ENCODE data around the gene RPLP1.
A peak's percentile ranks its signal among the peaks of the same experiment; 100 is the strongest.

RPLP1 gene

DNA sequence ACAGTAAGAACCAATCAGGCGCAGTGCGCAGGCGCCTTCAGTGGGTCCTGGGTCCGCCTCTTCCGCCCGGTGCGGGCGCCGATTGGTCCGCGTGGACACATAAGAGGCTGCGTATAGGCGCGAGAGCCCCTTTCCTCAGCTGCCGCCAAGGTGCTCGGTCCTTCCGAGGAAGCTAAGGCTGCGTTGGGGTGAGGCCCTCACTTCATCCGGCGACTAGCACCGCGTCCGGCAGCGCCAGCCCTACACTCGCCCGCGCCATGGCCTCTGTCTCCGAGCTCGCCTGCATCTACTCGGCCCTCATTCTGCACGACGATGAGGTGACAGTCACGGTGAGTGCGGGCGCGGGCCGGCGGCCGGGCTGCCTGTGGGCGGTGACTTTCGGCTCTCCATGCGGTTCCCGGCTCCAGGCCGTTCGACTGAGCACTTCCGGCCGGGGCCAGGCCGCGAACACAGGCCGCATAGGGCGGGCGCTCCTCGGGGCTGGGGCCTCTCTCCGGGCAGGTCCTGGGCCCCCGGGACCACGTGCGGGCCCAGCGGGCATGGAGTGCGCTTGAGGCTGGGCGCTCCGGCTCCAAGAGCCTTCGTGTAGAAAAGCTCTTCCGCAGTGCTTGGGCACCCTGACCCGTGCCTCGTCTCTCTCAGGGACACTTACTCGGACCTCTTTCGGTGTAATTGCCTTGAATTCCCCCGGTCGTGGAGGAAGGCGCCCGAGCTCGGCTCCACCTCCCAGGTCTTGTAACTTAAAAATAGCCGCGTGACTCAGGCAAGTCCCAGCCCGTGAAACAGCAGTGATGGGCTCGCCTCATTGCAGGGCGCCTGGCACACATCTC lies at the start of gene RPLP1:
Gene RPLP1, plus strand, starts transcription at position 127 of the 830 bp plus-strand sequence. Its CDS starts 131 bp downstream, at position 258.
- peak; percentile 95 for DNase-seq (ENCODE audit: low read depth)

DNA sequence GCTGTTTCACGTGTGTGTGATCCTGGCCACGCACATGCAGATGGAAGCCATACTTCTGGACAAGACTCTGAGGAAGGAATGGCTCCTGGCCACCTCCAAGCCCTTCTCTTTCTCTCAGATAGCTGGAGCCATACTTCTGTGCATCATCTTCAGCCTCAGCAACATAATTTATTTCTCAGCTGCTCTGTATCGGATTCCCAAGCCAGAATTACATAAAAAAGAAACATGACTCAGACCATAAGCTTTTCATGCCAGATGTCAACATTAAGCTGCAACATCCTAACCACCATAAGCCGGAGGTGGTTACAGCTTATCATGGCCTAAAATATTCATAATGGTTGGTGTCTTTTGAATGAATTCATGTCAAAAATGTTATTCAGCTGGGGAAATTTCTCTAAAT lies 49.0 kb upstream of the RPLP1 start:
- no peak for DNase-seq (ENCODE audit: low read depth)

DNA sequence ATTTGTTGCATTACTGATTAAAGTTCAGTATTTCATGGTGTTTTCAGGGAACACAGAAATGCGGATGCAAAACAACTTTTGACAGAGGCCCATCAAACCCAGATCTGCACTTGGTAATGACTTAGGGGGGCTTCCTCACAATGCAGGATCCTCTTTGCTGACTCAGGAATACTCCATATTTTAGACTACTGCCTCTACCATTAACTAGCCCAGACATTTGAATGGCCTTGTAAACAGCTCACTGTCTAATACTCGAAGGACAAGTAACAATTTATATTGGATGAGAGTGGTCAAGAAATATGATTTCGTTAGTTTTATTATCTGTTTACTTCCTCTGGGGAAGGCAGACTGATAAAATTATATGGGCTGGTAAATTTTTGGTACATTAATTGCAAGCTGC lies 47.5 kb upstream of the RPLP1 start:
- DNase-seq (ENCODE audit: low read depth), result no peak

DNA sequence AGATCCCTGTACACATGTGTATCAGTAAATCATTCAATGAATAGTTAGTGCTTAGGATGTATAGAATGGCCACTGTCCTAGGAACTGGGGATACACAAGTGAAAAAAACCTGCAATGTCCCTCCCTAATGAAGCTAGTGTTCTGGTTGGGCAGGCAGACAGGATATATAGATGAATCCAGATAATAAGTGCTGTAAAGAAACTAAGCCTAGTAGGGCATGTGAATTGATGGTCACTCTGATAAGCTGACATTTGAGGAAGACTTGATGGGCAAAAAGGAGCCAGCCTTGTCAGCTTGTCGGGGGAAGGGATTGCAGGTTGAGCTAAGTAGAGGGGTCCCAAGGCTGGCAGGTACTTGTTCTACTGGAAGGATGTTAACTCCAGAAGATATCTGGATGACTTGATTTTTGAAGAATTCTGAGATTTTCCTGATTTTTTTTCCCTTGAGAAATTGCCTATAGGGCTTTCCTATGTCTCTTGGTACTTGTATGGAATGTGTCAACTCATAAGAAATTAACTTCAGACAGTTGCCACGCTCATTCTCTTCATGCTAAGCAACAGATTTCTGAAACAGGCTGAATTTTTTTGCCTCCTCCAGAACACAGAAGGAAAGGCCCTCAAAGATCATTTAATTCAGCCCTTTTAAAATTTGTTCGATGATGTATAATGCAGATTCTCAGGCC lies 44.8 kb upstream of the RPLP1 start:
- DNase-seq (ENCODE audit: low read depth), result no peak

DNA sequence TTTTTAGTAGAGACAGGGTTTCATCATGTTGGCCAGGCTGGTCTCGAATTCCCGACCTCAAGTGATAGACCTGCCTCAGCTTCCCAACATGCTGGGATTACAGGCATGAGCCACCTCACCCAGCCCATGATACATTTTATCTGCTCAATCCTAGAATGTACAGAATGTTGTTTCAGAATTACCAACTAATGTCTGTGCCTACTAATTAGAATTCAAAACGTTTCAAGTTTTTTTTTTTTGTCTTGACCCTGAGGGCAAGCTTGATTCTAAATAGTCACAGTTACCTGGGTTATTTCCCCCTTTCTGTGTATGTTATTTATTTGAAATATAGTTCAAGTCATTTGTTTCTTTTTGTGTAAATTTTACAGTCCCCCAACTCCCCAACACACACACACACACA lies 43.8 kb upstream of the RPLP1 start:
- no peak for DNase-seq (ENCODE audit: low read depth)

DNA sequence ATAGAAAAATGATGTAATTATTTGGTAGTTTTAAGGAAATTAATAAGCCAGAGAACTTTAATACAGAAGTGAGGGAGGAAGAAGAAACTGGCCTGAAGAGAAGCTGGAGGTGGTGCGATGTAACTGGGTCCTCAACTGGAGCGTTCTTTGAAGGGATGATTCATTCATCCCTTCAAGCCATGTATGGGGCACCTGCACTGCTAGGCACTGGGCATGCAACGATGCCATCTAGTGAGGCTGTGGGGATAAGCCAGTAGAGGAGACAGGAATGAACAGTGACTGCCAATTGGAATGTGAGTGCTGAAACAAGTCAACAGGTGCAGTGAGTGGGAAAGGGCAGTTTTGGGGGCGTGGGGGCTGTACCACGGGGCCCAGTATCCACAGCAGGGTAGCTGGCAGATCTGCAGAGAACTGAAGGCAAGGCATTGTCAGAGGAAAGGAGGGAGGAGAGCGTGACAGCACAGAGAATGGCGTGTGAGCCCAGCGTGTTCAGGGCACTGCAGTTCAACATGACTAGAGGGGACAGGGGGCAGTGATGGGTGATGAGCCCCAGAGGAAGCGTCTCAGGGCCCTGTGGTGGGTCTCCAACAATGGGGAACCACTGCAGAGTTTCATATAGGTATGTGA lies 42.3 kb upstream of the RPLP1 start:
- no peak for DNase-seq (ENCODE audit: low read depth)

DNA sequence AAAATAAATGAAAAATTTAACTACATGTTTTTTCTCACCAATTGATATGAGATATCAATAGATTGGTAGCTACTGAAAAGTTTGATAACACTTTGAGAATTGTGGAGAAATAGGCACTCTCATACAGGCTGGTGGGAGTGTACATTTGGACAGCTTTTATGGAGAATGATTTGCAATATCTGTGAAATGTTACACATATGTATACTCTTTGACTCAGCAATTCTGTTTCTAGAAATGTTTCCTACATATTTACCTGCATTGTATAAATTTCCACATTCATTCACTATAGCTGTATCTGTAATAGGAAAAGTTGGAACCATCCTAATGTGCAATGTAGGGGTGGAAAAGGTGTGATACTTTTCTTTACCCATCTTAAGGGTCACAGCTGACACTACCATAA lies 40.3 kb upstream of the RPLP1 start:
- DNase-seq (ENCODE audit: low read depth), result no peak

DNA sequence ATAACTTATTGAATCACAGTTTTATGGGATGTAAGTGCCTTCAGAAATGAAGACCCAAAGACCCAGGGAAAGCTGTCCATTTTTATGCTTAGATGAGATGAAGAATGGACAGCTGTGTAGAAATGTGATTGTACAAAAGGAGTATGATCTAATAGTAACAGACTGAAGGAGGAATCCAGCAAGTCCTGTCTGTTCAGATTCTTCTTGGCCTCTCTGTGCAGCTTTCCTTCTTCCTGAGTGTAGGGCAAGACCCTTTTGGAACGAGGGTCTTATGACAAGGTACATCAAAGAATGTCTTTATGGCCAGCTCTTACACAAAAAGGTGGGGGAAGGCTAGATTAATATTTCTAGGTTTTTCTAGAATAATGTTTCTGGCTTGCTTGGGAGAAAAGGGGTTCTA lies 39.9 kb upstream of the RPLP1 start:
- DNase-seq (ENCODE audit: low read depth), result no peak

DNA sequence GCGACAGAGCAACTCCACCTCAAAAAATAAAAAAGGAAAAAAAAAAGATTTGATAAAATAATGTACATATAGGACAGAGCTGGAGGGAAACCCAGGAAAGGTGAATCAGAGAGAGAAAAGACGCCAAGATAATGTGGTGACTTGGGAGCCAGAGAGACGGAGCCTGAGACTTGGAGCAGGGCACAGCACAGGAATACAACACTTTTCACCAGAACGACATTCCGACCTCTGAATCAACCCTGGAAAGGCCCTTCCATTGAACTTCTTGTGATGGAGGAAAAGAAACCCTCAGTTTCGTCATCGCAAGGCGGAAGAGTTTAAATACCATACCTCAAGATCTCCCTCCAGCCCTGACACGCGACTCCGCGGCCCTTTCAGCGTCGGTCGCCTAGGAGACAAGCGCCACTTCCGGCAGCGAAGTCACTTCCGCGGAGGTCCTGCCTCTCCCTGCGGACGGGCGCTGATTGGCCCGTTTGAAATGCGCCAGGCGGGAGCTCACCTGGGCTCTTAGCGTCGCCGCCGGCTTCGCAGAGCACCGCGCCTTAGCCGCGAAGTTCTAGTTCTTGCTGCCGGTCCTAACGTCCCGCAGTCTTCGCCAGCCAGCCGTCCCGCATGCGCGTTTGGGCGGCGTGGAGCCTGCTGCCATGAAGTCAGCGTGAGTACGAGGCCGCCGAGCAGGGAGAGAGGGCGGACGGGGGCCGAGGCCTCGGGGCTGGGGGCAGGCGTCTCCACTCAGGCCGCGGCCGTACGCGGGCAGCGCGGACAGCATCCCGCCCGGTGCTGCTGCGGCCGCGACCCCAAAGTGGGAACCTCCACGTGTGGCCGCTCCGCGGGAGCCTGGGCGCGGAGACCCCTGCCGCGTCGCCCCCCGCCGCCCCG lies 38.6 kb upstream of the RPLP1 start, which contains the start of gene KIF23:
Gene KIF23, plus strand, starts transcription at position 528 of the 879 bp plus-strand sequence. Its CDS starts 117 bp downstream, at position 645.
- DNase-seq (ENCODE audit: low read depth), result peak; percentile 89

DNA sequence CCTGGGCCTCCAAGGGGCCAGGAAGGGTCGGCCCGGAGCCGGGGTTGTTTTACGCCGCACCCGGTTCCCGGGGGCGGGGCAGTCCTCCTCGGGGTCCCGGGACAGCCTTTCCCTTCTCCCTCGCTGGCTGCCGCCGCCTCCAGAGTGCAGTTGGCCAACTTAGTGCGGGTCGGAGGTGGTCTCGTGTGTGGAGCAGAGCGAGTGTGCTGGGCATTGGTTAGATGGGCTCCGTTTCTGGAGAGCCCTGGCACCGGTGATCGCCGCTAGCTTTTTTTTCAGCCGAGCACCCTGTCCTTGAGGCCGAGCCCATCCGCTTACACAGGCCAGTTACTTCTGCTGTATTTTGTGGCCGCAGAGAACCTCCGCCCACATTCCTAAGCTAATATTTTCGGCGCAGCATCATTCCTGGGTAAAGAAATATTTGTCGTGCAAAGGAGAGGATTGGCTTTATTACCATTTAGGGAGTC lies 37.9 kb upstream of the RPLP1 start:
- DNase-seq (ENCODE audit: low read depth), result no peak

DNA sequence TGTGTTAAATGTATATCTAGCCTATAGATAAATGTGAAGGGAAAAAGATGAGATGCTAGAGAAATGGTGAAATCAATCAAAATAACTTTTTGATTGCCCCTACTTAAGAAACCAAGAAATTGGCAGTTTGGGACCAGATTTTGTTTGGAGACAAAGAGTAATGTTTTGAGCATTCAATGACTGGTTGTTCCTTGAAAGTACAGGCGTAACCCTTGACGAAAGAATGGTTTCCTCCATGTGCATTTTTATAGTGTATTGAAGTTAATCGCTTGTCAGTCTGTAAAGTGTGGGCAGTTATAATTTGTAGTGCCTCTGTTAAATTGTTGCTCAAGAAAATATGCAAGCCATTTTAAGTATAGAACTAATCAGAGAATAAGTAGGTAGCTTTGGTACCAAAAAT lies 37.2 kb upstream of the RPLP1 start:
- no peak for DNase-seq (ENCODE audit: low read depth)

DNA sequence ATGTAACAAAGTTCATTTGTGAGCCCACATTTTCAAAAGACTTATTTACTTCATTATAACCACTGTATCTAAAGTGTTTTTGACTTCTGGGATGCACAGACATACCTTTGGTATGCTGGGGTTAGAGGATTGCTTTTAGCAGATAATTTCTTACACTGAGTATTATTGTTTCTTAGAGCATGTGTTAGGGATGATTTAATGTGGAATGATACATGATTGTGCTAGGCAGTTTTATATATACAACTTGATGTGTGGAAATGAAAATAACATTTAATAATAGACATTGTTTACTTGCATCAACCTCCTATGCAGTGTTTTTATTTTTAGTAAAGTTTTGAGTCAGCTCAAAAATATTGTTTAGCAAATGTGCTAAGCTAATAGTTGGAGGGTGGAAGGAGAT lies 35.0 kb upstream of the RPLP1 start:
- DNase-seq (ENCODE audit: low read depth), result no peak

DNA sequence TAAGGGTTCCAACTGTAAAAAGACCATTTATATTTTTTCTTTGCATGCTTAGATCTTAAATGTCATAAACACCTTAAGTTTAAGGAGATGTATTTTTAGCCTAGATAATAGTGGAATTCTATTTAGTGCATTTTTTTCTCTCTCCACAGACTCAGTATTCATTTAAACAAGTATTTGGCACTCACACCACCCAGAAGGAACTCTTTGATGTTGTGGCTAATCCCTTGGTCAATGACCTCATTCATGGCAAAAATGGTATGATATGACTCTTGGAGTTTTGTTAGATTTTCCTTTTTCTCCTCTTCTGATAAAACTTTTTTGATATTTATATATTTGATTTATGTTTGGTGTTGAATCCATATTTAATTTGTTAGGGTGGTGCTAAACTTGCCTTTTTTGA lies 31.1 kb upstream of the RPLP1 start:
- DNase-seq (ENCODE audit: low read depth), result no peak

DNA sequence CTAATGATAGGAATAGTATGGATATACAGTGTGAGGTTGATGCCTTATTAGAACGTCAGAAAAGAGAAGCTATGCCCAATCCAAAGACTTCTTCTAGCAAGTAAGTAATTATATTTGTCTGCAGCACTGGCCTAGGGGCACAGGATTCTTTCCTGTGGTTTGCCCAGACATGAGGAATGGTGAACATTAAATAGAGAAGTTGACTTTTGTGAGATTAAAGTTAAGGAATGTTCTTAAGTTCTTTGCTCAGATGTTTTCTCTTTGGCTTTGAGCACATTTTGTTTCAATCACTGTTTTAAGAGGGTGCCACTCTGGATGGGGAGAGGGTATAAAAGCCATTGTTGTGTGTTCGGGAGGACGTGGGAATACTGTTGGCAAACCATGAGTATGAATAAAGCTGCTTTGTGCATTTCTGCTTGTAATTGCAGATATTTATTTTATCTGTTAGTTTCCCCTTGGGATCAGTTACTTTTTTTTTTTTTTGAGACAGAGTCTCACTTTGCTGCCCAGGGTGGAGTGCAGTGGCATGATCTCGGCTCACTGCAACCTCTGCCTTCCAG lies 30.2 kb upstream of the RPLP1 start:
- DNase-seq (ENCODE audit: low read depth), result no peak

DNA sequence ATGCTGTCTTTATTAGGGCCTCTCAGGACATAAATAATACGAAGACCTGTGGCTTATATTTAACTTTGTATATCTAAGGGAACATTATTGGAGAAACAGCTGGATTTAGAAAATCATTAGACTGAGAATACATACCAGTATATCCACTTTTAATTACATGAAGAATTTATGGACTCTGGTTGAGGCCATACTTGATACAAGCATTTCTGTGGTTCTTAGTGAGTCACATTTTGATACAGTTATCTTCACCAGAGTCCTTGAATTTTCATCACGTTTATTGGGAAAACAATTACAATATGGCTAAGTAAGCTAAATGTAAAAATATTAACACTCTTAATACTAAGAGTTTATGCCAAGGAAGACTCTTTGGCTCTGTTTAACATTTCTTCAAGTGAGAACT lies 28.6 kb upstream of the RPLP1 start:
- DNase-seq (ENCODE audit: low read depth), result no peak

DNA sequence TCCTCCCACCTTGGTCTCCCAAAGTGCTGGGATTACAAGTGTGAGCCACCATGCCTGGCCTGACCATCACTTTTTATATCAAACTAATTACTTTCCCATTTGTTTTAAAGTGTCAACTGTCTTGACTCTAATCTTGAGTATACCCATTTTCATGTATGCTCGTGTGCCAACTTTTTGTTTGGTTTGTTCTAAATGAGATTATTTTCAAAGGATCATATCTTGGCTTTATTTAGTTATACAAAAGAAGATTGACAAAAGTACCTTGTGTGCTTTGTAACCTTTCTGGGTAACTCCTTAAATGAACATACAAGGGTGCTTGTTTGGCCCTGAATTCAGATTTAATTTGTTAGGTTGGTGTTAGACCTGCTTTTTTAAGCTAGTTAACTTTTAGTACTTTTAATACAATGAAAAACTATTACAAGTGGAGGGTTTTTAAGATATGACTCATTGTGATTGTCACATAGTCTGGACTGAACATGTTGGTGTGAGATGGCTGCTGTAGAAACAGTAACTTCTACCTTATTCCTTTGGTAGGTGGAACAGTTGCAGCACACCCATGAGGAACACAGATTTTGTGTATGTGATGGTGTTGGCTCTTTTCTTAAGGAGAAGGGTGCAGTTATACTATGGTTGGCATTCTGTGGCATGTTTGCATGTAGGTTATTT lies 27.7 kb upstream of the RPLP1 start:
- DNase-seq (ENCODE audit: low read depth), result no peak

DNA sequence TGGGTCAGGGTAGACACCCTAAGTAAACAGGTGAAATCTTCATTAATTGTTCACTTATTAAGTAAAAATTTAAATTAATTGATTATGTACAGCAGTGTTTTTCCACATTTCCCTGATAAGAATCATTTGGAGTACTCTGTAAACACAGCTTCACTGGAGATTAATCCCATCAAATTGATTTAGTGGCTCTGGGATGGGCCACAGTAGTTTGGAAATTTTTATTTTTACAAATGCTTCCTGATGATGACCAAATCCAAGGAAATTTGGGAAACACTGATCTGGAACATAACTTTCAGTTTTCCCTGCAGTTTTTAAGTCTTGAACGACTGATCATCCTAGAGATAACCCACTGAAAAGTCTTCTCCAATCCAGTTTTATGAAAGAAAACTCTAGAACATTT lies 18.8 kb upstream of the RPLP1 start:
- DNase-seq (ENCODE audit: low read depth), result no peak

DNA sequence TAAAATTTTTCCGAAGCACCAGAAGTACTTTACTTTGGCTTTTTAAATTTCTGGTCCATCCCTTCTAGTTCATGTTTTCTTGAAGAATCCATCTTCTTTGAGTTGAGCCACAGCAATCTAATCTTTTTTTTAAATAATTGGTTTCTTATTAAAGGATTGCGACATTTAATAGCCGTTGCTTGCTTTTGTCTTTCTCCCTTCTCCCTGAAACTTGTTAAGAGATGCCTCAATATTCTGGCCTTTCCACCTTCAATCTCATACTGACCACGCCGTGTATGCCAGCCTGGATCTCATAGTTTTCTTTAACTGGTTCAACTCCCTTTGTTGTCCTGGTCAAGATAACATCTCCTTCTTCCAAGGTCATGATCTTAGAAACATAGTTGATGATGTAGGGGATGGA lies 18.4 kb upstream of the RPLP1 start:
- no peak for DNase-seq (ENCODE audit: low read depth)

DNA sequence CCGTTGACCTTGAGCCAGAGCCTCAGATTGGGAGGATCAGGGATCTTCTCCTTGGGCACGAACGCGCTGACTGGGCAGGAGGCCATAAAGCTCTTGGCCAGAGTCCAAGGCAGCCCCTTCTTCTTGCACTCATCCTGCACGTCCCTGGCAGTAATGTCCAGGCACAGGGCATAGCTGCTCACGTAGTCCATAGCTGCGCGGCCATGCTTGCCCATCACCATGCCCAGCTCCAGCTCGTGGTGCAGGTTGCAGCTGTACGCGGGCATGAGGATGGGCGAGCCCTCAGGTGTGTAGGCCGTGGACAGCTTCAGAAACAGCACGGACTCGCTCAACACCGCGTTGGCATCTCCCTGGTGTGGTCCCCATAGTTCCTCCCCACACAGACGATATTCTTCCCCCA lies 17.9 kb upstream of the RPLP1 start:
- DNase-seq (ENCODE audit: low read depth), result no peak

DNA sequence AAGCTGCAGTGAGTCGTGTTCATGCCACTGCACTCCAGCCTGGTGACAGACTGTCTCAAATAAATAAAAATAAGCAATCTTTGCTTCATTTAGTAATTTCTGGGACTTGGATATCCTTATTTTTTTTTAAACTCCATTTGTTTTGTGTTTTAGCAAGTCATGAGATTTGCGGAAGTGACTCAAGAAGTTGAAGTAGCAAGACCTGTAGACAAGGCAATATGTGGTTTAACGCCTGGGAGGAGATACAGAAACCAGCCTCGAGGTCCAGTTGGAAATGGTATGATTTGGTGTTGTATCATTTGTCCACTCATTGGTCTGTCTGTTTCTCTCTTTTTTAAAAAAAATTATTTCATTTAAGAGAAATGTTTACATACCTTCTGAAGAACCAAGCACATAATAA lies 16.6 kb upstream of the RPLP1 start:
- DNase-seq (ENCODE audit: low read depth), result no peak

DNA sequence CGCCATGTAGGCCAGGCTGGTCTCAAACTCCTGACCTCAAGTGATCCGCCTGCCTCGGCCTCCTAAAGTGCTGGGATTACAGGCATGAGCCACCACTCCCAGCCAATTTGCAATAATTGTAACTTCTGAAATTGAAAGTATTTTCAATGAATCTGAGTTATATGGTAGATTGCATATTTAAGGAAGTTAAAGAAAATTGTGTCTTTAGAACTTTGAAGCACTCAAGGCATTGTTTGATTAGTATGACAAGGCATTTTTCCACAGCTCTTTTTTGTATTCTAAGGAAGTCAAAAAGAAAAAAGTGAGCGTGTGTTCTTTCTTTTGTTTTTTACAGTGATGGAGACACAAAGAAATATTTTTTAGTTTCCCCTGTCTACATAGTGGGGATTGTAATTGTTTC lies 15.7 kb upstream of the RPLP1 start:
- DNase-seq (ENCODE audit: low read depth), result no peak

Data from activated T-cell treated with anti-CD3 and anti-CD28 coated beads for 1 hour (primary cell).